GM12878 (cell line): Measurements from ENCODE around the gene ZNRF3. TPM values are rescaled to one million over a fixed set of nuclear protein-coding genes. Genes with fewer than 3 reads are reported as not detected.

Experiments used
- ATAC-seq: fragments of 200-7000 bp; cut with Tn5 transposase; 3 replicates; pipeline ENCODE4 v1.9.1; 2020; ENCODE audit warnings: mild to moderate bottlenecking, moderate library complexity
- BruUV-seq: library from RNA; stranded (reverse); fragments of 400-500 nt; replicated peaks from 2 replicates; lab custom pipeline; 2021; lab: Mats Ljungman, UMichigan
- CTCF ChIA-PET: fragments of 300-600 bp; sonication (Branson Sonifier 250); formaldehyde crosslinking; extraction: SDS; loops from one replicate; lab custom pipeline; 2021; ENCODE audit warnings: inconsistent platforms; lab: Yijun Ruan, JAX
- POLR2A ChIA-PET: fragments of 350-600 bp; formaldehyde crosslinking; extraction: SDS; loops from one replicate; lab custom pipeline; 2021; ENCODE audit warnings: inconsistent platforms; lab: Charles Lee
- RAD21 ChIA-PET: fragments of 300-600 bp; sonication (Branson Sonifier 250); formaldehyde crosslinking; loops from one replicate; lab custom pipeline; 2023; ENCODE audit warnings: antibody characterized with exemption; ENCODE audit not compliant: unreplicated experiment; lab: Charles Lee
- SMC1A ChIA-PET: fragments of 300-600 bp; sonication (Branson Sonifier 250); formaldehyde crosslinking; loops from one replicate; lab custom pipeline; 2023; ENCODE audit not compliant: unreplicated experiment, uncharacterized antibody; lab: Charles Lee
- DNase-seq: peaks from one replicate; pipeline ENCODE4 v3.0.0-alpha.2; 2011; ENCODE audit warnings: low read depth, low spot score
- FAIRE-seq: peaks from 3 replicates; lab custom pipeline; 2011; peaks lifted over from hg19 to GRCh38; lab: Jason Lieb, UNC
- H2AFZ ChIP-seq: 2 replicates; pipeline ENCODE4 v1.6.0; 2011; ENCODE audit warnings: low read depth, low read length, control low read depth; ENCODE audit not compliant: control insufficient read depth
- H3K27ac ChIP-seq: 2 replicates; pipeline ENCODE4 v1.5.1; 2011; ENCODE audit warnings: control low read depth; ENCODE audit not compliant: control insufficient read depth, insufficient read depth
- H3K27me3 ChIP-seq, 2 experiments: replicated peaks in 1 of 2; 2 replicates each; pipeline versions ENCODE4 v1.6.0 to v1.6.1; 2011; ENCODE audit warnings: low read length in 1 of 2; ENCODE audit not compliant: control insufficient read depth in 2 of 2, insufficient read depth in 2 of 2
- H3K36me3 ChIP-seq, 2 experiments: 2 replicates each; pipeline ENCODE4 v1.5.1; 2011; ENCODE audit warnings: low read length in 1 of 2; ENCODE audit not compliant: control insufficient read depth in 2 of 2, insufficient read depth in 2 of 2
- H3K4me1 ChIP-seq: 2 replicates; pipeline ENCODE4 v1.6.1; 2011; ENCODE audit warnings: mild to moderate bottlenecking, low read length, moderate library complexity, mixed read lengths; ENCODE audit not compliant: control insufficient read depth, insufficient read depth
- H3K4me2 ChIP-seq: 2 replicates; pipeline ENCODE4 v1.6.0; 2011; ENCODE audit warnings: control low read depth; ENCODE audit not compliant: control insufficient read depth, insufficient read depth
- H3K4me3 ChIP-seq: fragments of 200-600 bp; sonication (generic); 2 replicates; pipeline ENCODE4 v1.5.1; 2016
- H3K79me2 ChIP-seq: 2 replicates; pipeline ENCODE4 v1.6.0; 2011; ENCODE audit warnings: low read length; ENCODE audit not compliant: control insufficient read depth, insufficient read depth
- H3K9ac ChIP-seq: 2 replicates; pipeline ENCODE4 v1.8.0; 2011; ENCODE audit warnings: low read length, control low read depth, mixed read lengths; ENCODE audit not compliant: control insufficient read depth, insufficient read depth
- H3K9me3 ChIP-seq: replicated peaks from 3 replicates; pipeline ENCODE4 v1.5.1; 2011; ENCODE audit warnings: mild to moderate bottlenecking, low read length; ENCODE audit not compliant: control insufficient read depth, insufficient read depth
- H4K20me1 ChIP-seq: 2 replicates; pipeline ENCODE4 v1.6.0; 2011; ENCODE audit not compliant: control insufficient read depth, insufficient read depth
- ATF3 ChIP-seq: IDR thresholded peaks from 2 replicates; pipeline ENCODE4 v1.6.1; 2011; ENCODE audit warnings: low read depth, mild to moderate bottlenecking, low read length, moderate library complexity, borderline replicate concordance; ENCODE audit errors: extremely low read depth
- BCL3 ChIP-seq: IDR thresholded peaks from 2 replicates; pipeline ENCODE4 v1.6.1; 2011; ENCODE audit warnings: borderline replicate concordance, low read depth, mild to moderate bottlenecking, moderate library complexity, low read length; ENCODE audit not compliant: insufficient read depth, poor library complexity, severe bottlenecking
- CBX5 ChIP-seq: sonication (generic); IDR thresholded peaks from 2 replicates; pipeline ENCODE4 v1.6.1; 2016; ENCODE audit warnings: low read depth, moderate library complexity, mild to moderate bottlenecking, inconsistent platforms
- E2F8 ChIP-seq: fragments of 450-650 bp; IDR thresholded peaks from 2 replicates; pipeline ENCODE4 v1.6.1; 2018; ENCODE audit warnings: mild to moderate bottlenecking, low read depth, moderate library complexity; ENCODE audit not compliant: partially characterized antibody
- HSF1 ChIP-seq: fragments of 150-350 bp; IDR thresholded peaks from 2 replicates; pipeline ENCODE4 v1.6.1; 2014; ENCODE audit warnings: mild to moderate bottlenecking, low read depth, low read length
- IKZF2 ChIP-seq, 2 experiments: fragments of 450-650 bp; IDR thresholded peaks; 2 replicates each; pipeline ENCODE4 v1.6.1; 2017; ENCODE audit warnings: mild to moderate bottlenecking in 2 of 2, moderate library complexity in 2 of 2
- PKNOX1 ChIP-seq: fragments of 450-650 bp; IDR thresholded peaks from 2 replicates; pipeline ENCODE4 v1.6.1; 2016; ENCODE audit warnings: mild to moderate bottlenecking
- POLR2AphosphoS2 ChIP-seq: IDR thresholded peaks from 2 replicates; pipeline ENCODE4 v1.6.1; 2011; ENCODE audit warnings: low read depth, mild to moderate bottlenecking, low read length, improper control_type of control experiment, moderate library complexity
- RAD51 ChIP-seq: fragments of 450-650 bp; IDR thresholded peaks from 2 replicates; pipeline ENCODE4 v1.6.1; 2016; ENCODE audit warnings: moderate library complexity, mild to moderate bottlenecking, inconsistent platforms
- RB1 ChIP-seq: fragments of 450-650 bp; formaldehyde crosslinking; IDR thresholded peaks from 2 replicates; pipeline ENCODE4 v1.6.1; 2017; ENCODE audit warnings: mild to moderate bottlenecking, borderline replicate concordance
- RELB ChIP-seq: fragments of 450-650 bp; IDR thresholded peaks from 2 replicates; pipeline ENCODE4 v1.6.1; 2017; ENCODE audit warnings: low read depth, mild to moderate bottlenecking, moderate library complexity
- STAT1 ChIP-seq: fragments of 450-650 bp; conservative IDR thresholded peaks from 2 replicates; pipeline ENCODE4 v1.6.1; 2014; ENCODE audit warnings: antibody characterized with exemption, mild to moderate bottlenecking
- TCF12 ChIP-seq: IDR thresholded peaks from 2 replicates; pipeline ENCODE4 v1.6.1; 2011; ENCODE audit warnings: low read depth, mild to moderate bottlenecking, low read length
- WGBS: methylation state at CpG from one replicate; pipeline ENCODE4 v1.1.6; 2016; ENCODE audit warnings: low lambda C conversion rate; ENCODE audit not compliant: insufficient replicate concordance, insufficient coverage; ENCODE audit errors: missing lambda C conversion rate; 5-methylcytosine and 5-hydroxymethylcytosine counted together
- in situ Hi-C: fragments of 300-500 bp; cut with MboI; formaldehyde crosslinking; loops from 9 replicates; pipeline ENCODE4 v1.14.3; 2018; ENCODE audit warnings: mixed read lengths
- intact Hi-C: fragments of 100-400 bp; cut with micrococcal nuclease; formaldehyde crosslinking; loops from one replicate; pipeline ENCODE4 v1.14.2; 2022; ENCODE audit not compliant: unreplicated experiment
- polyA plus RNA-seq, 11 experiments: library from polyadenylated mRNA; depleted of rRNA in 4 of 11; unstranded in 6 of 11; stranded (reverse) in 5 of 11; fragments of >200 nt; fragmentation: Nextera tagmentation in 4 of 11; fragmentation: Illumina TruSeq in 1 of 11; extraction: Ambion mirVana in 4 of 11; extraction: Trizol in 1 of 11; gene quantifications; 1 replicate in 1 of 11; 2 replicates in 10 of 11; pipeline versions ENCODE4 v1.2.1 to v1.2.3, GENCODE V29; 2011 to 2016; ENCODE audit warnings: inconsistent platforms in 2 of 11, missing spikeins in 2 of 11, low read depth in 1 of 11
- total RNA-seq, 4 experiments: library from RNA; depleted of rRNA in 3 of 4; stranded (reverse); fragments of >200 nt in 3 of 4; fragmentation: Illumina TruSeq in 1 of 4; extraction: Trizol in 1 of 4; gene quantifications; 2 replicates each; pipeline versions ENCODE4 v1.2.1 to v1.2.3, GENCODE V29; 2013 to 2021

Gene ZNRF3
- total and polyA plus RNA-seq, 10 of the 15 experiments (the other 5 are each of a cell fraction or from before 2014, with no cell fraction given) = 0.05 to 2.4 (median 0.46) TPM

GRCh38 chr22:29012952-29013351 lies 129.6 kb downstream of the ZNRF3 start:
- no peak for FAIRE-seq
- Histone ChIP-seq H3K4me1 (no peaks in the 10 kb centered on the region), H3K27ac (no peak overlapping the region), H4K20me1 (no peaks in the 10 kb centered on the region; the same call in 1 of the 2 replicates), H3K9ac (no peak overlapping the region), H2AFZ (no peak overlapping the region), H3K4me2 (no peak overlapping the region), H3K9me3 (no peaks in the 10 kb centered on the region), H3K27me3 (0 out of 4 replicates have a peak, but pooled peaks cover 0 to 2% of the 10 kb centered on the region in 2 experiments), H3K4me3 (no peak overlapping the region), H3K36me3 (no peaks in the 10 kb centered on the region; a peak in 1 of 4 replicates), H3K79me2 (no peaks in the 10 kb centered on the region)
- BruUV-seq = no TSS peak
- ChIA-PET SMC1A (interaction anchor here (1.0 to 4.6 kb wide), 9 partner anchors 10 to 105 kb away, joined by 3 to 50 read pairs (median 3); no protein-coding TSS in a partner anchor), RAD21 (interaction anchor here (1.0 to 1.9 kb wide), 6 partner anchors 9 to 96 kb away, joined by 3 to 7 read pairs (median 4); no protein-coding TSS in a partner anchor), CTCF (interaction anchor here (1.0 to 3.3 kb wide), 5 partner anchors 10 to 52 kb away, joined by 3 to 13 read pairs (median 4); no protein-coding TSS in a partner anchor), POLR2A (interaction anchor here (1.2 kb wide), 1 partner anchor 13 kb away, joined by 5 read pairs; no protein-coding TSS in a partner anchor)
- DNase-seq = no peak
- ATAC-seq = no peak
- 47% methylated on average over 4 of the region's 4 CpGs for WGBS
- TF ChIP-seq PKNOX1 (no peak), RAD51 (no peak), E2F8 (no peak), BCL3 (no peak), ATF3 (no peak), STAT1 (no peak), CBX5 (no peak), POLR2AphosphoS2 (no peak), HSF1 (no peak), TCF12 (no peak), RB1 (no peak), IKZF2 (IDR thresholded peaks at IDR 0.05) (no peak), RELB (no peak)
- in situ Hi-C loops = no loop called here
- intact Hi-C loops = no loop called here
